Astrocyte (in vitro differentiated cells and primary cell): ENCODE results near the gene UVSSA.

ENCODE experiments used
- CTCF ChIP-seq: IDR thresholded peaks from 2 replicates; pipeline ENCODE4 v1.5.1; 2011; ENCODE audit warnings: low read depth, mild to moderate bottlenecking, inconsistent platforms, low read length, moderate library complexity; ENCODE audit not compliant: insufficient read depth
- EZH2 ChIP-seq: IDR thresholded peaks from 2 replicates; pipeline ENCODE4 v1.6.1; 2012; ENCODE audit warnings: mild to moderate bottlenecking, low read length, inconsistent platforms; ENCODE audit not compliant: insufficient read depth

GRCh38 chr4:1344696-1345095, 2.3 kb upstream of the UVSSA start:
- TF ChIP-seq CTCF, result no peak
- no peak for TF ChIP-seq EZH2
